SKM-1 treated with dmso at 0.1 percent for 144 hours (cell line): ENCODE results near the gene SLC25A6.
"Not testable (repeated sequence)": the region's sequence is repeated elsewhere in the genome, so short reads cannot be mapped to it uniquely, and the experiment has no call there.

ENCODE experiments used
- DNase-seq: peaks from one replicate; lab custom pipeline; 2025; ENCODE audit not compliant: unreplicated experiment; lab: John Stamatoyannopoulos, UW

SLC25A6 gene

DNA sequence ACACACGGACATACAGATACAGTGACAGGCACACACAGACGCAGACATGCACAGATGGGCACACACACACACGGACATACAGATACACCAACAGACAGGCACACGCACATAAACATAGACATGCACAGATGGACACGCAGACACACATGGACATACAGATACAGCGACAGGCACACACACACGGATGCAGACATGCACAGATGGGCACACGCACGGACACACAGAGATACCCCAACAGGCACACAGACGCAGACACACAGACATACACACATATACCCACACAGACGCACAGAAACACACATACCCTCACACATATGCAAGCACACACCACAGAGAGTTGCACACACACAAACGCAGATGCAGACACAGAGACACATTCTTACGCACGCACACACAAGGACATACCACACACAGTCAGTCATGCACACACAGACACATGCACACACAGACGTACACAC lies 24.4 kb upstream of the SLC25A6 start:
- no peak for DNase-seq

DNA sequence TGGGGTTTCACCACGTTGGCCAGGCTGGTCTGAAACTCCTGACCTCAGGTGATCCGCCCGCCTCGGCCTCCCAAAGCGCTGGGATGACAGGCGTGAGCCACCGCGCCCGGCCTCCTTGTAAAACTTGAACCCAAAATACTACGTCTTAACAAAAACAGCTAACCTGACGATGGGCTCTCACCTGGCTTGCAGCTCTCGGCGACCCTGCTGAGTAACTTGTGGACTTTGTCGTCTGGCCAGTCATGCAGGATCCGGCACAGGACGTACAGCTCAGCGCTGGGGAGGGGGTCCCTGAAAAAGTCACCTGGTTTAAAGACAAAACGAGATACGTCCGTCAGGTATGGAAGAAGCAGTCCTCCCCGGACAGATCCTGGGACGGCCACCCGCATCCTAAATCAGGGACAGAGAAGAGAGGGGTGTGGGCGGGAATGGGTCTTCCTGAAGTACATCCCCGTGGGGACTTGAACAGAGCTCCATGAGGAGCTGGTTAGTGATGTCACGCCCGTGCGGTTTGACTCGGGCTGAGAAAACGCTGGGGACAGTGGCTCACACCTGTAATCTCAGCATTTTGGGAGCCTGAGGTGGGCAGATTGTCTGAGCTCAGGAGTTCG lies 20.7 kb upstream of the SLC25A6 start:
- no peak for DNase-seq

DNA sequence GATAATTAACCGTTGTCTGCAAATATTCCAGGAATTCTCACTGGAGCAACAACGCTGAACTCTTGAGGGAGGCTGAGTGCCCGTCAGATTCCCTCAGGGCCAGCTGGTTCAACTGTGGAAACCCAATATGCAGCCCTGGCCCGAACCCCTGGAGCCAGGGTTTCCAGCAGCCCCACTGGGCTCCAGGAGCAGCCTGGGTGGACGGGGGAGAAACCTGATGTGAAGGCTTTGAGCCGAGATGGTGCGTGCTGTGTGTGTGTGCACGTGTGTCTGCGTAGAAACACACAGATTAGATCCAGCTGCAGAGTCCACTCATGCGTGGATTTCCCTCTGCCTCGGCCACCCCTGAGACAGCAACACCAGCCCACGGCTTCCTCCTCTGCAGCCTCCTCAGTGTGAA lies 19.4 kb upstream of the SLC25A6 start:
- no peak for DNase-seq

DNA sequence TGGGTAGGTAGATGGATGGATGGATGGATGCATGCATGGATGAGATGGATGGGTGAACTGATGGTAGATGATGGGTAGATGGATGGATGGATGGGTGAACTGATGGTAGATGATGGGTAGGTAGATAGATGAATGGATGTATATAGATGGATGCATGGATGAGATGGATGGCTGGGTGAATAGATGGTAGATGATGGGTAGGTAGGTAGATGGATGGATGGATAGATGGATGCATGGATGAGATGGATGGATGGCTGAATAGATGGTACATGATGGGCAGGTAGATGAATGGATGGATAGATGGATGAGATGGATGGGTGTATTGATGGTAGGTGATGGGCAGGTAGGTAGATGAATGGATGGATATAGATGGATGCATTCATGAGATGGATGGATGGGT lies 15.1 kb upstream of the SLC25A6 start:
- no peak for DNase-seq

DNA sequence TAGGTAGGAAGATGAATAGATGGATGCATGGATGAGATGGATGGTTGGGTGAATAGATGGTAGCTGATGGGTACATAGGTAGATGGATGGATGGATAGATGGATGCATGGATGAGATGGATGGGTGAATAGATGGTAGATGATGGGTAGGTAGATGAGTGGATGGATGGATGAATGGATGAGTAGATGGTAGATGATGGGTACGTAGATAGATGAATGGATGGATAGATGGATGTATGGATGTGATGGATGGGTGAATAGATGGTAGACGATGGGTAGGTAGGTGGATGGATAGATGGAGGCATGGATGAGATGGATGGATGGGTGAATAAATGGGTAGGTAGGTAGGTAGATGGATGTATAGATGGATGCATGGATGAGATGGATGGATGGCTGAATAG lies 13.9 kb upstream of the SLC25A6 start:
- DNase-seq = not testable (repeated sequence)

DNA sequence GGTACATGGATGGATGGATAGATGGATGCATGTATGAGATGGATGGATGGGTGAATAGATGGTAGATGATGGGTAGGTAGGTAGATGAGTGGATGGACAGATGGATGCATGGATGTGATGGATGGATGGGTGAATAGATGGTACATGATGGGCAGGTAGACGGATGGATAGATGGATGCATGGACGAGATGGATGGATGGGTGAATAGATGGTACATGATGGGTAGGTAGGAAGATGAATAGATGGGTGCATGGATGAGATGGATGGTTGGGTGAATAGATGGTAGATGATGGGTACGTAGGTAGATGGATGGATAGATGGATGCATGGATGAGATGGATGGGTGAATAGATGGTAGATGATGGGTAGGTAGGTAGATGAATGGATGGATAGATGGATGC lies 12.0 kb upstream of the SLC25A6 start:
- not testable (repeated sequence) for DNase-seq

DNA sequence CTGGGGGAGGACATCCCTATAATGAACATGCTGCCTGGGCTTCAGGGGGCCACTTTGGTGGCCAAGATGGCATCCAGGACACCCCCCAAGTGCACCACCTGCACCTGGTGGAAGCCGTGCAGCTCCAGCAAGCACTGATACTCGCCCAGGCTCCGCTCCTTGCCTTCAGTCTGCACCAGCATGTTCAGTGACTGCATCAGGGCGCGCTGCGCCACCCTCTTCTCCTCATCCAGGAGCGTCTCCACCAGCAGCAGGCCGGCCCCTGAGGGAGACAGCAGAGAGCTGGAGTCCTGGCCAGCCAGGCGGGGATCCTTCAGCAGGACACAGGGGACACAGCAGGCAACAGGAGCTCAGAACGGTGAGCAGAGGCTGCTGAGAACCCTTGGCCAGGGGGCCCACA lies 11.3 kb upstream of the SLC25A6 start:
- DNase-seq = no peak

DNA sequence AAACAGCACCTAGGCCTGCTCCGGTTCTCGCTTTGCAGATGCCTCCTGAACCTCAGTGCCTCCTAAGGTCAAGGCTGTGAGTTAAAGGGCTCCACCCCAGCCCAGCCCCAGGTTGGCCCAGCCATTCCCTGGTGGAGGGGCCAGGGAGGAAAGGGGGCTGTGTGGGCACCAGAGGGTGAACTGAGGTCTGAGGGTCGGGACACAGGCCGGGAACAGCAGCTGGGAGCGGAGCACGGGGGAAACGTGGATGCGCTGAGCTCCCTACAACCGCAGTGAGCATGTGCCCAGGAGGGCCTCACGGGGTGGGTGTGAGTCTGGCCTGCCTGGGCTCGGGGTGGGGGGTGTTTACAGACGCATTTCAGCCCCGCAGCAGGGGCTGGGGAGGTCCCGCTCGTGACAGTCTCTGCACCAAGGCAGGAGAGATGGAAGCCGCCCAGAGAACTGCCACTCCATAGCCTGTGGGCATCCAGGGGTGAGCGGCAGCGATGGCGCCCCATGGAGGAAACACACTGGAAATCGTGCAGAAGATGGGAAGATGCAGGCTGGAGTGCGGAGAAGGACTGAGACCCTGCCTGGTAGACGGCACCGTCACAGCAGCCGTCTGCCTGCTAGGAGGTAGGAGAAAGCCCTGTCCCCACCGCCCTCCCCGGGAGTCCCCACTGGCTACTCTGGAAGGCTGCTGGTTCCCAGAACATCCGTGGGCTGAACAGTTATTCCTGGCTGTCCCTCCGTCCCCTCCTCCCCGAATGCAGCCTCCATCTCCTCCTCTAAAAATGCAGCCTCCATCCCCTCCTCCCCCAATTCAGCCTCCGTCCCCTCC lies 9.9 kb upstream of the SLC25A6 start:
- DNase-seq = no peak

DNA sequence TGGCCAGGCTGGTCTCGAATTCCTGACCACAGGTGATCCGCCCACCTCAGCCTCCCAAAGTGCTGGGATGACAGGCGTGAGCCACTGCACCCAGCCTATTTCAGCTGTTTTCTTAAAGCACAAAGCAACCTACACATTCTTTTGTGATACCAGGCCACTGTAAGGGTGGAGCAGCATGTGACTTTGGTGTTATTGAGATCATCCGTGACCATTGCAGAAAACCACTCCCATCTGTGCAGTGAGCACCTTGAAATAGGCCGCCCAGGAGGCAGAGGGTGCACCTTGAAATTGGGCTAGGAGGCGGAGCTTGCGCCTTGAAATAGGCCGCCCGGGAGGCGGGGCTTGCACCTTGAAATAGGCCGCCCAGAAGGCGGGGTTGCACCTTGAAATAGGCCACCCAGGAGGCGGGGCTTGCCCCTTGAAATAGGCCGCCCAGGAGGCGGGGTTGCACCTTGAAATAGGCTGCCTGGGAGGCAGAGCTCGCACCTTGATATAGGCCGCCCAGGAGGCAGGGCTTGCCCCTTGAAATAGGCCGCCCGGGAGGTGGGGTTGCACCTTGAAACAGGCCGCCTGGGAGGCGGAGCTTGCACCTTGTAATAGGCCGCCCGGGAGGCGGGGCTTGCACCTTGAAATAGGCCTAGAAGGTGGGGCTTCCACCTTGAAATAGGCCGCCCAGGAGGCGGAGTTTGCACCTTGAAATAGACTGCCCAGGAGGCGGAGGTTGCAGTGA lies 9.0 kb upstream of the SLC25A6 start:
- DNase-seq = no peak

DNA sequence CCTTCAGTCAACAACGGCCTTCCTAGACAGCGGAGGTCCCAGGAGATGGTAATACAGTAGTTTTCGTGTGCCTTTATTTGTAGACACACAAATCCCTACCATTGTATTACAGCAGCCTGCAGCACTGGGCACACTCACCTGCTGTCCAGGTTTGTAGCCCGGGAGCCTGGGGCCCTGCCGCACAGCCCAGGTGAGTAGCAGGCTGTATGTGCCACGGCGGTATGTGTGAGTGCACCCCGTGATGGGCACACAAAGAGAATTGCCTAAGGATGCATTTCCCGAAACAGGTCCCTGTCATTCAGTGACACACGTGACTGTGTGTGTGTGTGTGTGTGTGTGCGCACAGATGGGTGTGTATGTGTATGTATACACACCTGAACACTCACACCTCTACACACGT lies 8.1 kb upstream of the SLC25A6 start:
- DNase-seq = no peak

DNA sequence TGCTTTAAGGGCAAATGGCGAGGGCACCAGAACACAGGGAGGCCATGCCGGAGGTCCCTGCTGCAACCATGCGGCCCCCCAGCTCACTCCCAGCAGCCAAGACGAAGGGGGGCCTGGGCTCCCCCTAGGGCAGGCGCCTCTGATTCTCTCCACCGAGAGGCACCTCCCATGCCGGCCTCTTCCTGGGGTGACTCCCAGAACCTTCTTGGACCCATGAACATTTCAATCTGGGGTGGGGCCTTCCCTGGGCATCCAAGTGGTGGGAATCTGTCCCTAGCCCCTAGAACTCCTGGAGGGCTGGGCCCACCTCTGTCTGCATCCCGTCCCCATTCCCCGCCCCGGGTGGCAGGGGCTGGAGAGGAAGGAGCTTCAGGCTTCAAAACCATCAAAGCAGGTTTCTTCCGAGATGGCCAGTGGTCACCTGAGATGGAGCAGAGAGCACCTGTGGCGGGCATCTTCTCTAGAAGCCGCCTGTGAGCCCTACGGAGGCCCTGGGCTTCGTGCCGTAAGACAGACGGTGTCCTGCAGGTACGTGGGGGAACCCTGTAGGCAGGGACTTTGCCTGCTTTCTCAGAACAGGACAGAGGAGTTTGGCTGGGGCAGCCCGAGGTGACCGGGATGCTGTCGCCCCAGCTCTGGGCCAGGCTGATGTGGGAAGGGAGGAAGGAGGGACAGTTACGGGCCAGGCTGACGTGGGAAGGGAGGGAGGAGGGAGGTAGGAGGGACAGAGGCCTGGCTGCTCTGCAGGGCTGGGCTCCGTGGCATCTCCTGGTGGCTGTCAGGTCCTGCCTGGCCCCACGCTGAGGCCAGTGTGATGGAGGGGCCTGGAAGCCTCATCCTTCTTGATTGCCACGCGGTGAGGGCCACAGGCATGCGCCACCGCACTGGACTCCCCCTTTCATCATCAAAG lies 6.8 kb upstream of the SLC25A6 start:
- no peak for DNase-seq

DNA sequence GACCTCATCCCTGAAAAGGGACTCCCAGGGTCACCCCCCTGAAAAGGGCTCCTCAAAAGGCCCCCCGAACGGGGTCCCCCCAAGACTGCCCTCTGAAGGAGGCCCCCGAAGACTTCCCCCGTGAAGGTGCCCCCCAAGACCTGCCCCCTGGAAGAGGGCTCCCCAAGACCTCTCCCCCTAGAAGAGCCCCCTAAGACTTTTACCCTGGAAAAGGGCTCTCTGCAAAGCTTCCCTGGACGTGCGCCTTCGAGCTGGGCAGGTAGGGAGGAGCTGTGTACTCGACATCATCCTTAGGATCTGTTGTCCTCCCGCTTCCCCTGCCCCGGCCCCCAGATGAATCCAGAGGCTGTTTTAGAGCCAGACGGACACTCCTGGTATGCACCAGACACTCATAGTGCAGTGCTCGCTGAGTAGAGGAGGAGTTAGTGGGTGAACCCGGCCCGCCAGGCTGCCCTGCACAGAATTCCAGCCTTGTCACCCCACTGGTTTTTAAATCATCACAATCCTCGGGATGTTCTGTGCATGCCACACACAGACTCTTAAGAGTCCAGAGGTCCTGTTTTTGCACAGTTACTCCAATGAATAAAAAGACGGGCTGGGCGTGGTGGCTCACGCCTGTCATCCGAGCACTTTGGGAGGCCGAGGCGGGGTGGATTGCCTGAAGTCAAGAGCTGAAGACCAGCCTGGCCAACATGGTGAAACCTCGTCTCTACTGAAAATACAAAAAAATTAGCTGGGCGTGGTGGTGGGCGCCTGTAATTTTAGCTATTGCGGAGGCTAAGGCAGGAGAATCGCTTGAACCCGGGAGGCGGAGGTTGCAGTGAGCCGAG lies 5.7 kb upstream of the SLC25A6 start:
- no peak for DNase-seq

DNA sequence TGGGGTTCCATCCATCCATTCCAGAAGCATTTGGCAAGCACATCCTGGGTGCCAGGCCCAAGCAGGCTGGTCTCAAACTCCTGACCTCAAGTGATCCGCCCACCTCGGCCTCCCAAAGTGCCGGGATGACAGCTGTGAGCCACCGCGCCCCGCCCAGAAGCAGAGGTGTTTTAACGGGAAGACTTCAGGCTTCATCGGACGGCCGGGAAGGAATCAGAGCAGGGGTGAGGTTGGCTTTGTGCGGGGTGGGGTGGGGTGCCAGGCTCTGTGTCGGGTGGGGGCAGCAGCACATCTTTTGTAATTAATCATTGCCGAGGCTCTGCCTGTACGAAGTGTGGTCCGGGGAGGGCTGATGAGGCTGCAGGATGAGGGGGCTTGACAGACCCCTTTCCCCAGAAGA lies 5.1 kb upstream of the SLC25A6 start:
- DNase-seq = no peak

DNA sequence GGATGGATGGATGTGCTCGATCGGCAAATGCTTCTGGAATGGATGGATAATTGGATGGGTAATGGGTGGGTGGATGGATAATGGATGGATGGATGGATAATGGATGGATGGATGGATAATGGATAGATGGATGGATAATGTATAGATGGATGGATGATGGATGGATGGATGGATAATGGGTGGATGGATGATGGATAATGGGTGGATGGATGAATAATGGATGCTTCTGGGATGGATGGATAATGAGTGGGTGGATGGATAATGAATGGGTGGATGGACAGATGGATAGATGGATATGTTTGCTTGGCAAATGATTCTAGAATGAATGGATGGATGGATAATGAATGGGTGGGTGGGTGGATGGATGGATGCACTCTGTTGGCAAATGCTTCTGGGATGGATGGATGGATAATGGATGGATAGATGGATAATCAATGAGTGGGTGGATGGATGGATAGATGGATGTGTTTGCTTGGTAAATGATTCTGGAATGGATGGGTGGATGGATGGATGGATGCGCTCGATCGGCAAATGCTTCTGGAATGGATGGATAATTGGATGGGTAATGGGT lies 3.8 kb upstream of the SLC25A6 start:
- no peak for DNase-seq

DNA sequence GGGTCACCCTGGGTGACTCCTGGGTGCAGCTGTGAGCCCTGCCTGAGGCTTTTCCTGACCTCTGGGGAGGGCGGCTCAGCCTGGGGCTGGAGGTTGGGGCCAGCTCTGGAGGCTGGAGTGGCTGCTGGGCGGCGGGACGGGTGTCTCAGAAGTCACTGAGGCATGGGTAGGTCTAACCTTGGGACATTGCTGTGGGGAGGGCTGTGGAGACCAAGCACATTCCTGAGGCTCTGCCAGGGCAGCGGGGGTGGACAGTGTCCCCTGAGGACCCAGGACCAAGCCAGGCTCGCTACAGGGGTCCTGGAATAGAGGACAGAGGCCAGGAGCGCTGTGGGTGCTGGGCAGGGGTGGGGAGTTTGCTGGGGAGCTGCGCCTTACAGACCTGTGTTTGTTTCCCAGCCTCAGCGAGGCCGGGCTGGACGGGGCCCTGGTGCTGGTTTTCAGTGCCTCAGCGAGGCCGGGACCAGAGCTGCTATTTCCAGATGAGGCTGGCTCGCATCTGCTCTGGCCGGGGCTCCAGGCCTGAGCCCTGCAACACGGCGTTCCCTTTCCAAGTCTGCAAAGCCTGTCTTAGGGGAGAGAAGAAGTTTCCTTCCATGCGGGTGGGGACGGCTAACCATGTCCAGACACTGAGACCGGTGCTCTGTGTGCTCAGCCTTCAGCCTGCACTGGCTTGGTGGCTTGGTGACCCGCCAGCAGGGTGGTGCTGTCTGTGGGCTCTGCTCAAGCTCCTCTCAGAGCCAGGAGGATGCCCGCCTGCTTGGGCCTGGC lies 3.0 kb upstream of the SLC25A6 start:
- no peak for DNase-seq

DNA sequence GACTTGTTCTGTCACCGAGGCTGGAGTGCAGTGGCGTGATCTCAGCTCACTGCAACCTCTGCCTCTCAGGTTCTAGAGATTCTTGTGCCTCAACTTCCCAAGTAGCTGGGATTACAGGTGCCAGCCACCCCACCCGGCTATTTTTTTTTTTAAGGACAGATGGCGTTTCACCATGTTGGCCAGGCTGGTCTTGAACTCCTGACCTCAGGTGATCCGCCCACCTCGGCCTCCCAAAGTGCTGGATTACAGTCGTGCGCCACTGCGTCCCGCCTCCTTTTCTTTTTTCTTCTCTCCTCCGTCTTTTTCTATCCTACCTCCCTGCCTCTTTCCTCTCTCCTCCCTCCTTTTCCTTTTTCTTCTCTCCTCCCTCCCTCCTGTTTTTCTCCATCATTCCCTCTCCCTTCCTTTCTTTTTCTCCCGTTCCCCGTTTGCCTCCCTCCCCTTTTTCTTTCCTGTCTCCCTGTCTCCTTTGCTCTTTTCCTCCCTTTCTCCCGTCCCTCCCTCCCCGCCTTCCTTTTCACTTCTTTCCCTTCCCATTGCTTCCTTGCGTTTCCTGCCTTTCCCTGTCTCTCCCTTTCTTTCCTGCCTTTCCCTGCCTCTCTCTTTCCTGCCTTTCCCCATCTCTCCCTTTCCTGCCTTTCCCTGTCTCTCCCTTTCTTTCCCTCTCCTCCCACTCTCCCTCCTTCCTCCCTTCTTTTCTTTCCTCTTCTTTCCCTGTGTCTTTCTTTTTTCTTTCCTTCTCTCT lies 2.1 kb upstream of the SLC25A6 start:
- no peak for DNase-seq

DNA sequence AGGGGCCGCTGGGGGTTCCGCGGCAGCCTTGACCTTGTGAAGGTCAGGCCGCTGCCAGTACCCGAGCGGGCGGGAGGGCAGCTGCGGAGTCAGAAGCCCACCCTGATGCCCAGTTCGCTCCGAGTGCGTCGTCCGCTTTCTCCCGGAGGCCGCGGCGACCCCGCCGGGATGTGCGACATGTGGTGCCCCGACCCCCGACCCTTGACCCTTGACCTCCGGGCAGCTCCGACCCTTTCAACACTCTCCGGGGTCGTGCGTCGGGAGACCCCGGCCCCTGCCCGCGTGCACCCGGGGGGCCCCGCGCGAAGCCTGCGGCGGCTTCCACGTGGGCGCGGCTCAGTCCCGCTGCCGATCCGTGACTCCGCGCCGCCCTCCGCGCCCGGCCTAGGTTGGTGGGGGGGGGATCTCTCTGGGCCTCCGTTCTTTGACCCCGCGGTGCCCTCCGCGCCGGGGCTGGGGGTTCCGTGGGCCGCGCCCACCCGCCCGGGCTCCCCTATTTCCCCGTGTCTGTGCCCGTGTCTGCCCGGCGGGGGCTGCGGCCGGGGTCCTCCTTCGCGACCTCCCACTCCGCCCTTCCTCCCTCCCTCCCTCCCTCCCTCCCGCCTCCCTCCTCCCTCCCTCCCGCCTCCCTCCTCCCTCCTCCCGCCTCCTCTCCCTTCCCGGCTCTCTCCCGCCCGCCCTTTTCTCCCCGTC lies 609 bp upstream of the SLC25A6 start:
- DNase-seq = no peak

DNA sequence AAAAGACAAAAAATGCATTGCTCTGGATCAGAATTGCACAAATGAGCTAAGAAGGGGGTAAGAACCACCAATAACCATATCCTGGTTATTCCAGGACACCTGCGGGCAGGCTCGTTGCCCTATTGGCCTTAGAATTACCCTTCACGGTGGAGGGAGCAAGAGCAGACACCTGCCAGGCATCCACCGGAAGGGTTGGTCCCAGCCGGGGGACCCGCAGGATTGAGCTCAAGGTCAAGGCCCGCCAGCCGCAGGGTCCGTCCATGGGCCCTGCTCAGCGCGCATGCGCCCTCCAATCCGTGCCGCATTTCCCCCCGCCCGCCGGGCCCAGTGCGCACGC lies 575 bp downstream of the SLC25A6 start:
- DNase-seq = no peak
